Panc1 (cell line): ENCODE measurements around the gene CYP27A1. TPM values are rescaled to one million over a fixed set of nuclear protein-coding genes. Genes with fewer than 3 reads are reported as not detected.

Experiments
- ATAC-seq: fragments of 200-7000 bp; cut with Tn5 transposase; 2 replicates; pipeline ENCODE4 v1.9.1; 2020; ENCODE audit warnings: mild to moderate bottlenecking, moderate library complexity
- BruUV-seq: library from RNA; stranded (reverse); fragments of 400-500 nt; replicated peaks from 2 replicates; lab custom pipeline; 2021; lab: Mats Ljungman, UMichigan
- CTCF ChIA-PET: fragments of 300-600 bp; sonication (Branson Sonifier 250); formaldehyde crosslinking; loops from one replicate; lab custom pipeline; 2022; ENCODE audit warnings: antibody characterized with exemption; lab: Charles Lee
- POLR2A ChIA-PET: fragments of 300-600 bp; sonication (Branson Sonifier 250); formaldehyde crosslinking; loops from one replicate; lab custom pipeline; 2022; ENCODE audit warnings: antibody characterized with exemption; lab: Charles Lee
- DNase-seq: peaks from one replicate; pipeline ENCODE4 v3.0.0-alpha.2; 2010; ENCODE audit warnings: low read depth, low spot score
- H3K27ac ChIP-seq: 2 replicates; pipeline ENCODE4 v1.5.1; 2011; ENCODE audit warnings: mild to moderate bottlenecking, low read length, inconsistent platforms
- H3K27me3 ChIP-seq: fragments of 200-500 bp; sonication (Bioruptor generic); 2 replicates; pipeline ENCODE4 v1.6.0; 2014; ENCODE audit warnings: low read length, inconsistent platforms; ENCODE audit not compliant: control insufficient read depth, insufficient read depth
- H3K36me3 ChIP-seq: fragments of 200-500 bp; sonication (Bioruptor generic); 2 replicates; pipeline ENCODE4 v1.5.1; 2014; ENCODE audit warnings: inconsistent platforms, mild to moderate bottlenecking, low read length, moderate library complexity; ENCODE audit not compliant: control insufficient read depth, insufficient read depth
- H3K4me1 ChIP-seq: 2 replicates; pipeline ENCODE4 v1.5.1; 2011; ENCODE audit warnings: inconsistent platforms, mild to moderate bottlenecking, low read length, moderate library complexity; ENCODE audit not compliant: control insufficient read depth, insufficient read depth
- H3K4me3 ChIP-seq, 2 experiments: 2 replicates each; pipeline ENCODE4 v1.5.1; 2011 to 2012; ENCODE audit warnings: low read depth in 2 of 2, low read length in 2 of 2, mild to moderate bottlenecking in 2 of 2, inconsistent platforms in 1 of 2, moderate library complexity in 1 of 2
- H3K9me3 ChIP-seq: fragments of 200-500 bp; sonication (Bioruptor generic); 2 replicates; pipeline ENCODE4 v1.5.1; 2014; ENCODE audit warnings: low read depth, mild to moderate bottlenecking, inconsistent platforms, low read length, moderate library complexity; ENCODE audit not compliant: control insufficient read depth, insufficient read depth
- CTCF ChIP-seq: fragments of 450-650 bp; IDR thresholded peaks from 2 replicates; pipeline ENCODE4 v1.5.1; 2017; ENCODE audit warnings: mild to moderate bottlenecking
- POLR2AphosphoS5 ChIP-seq: IDR thresholded peaks from 2 replicates; pipeline ENCODE4 v1.6.1; 2012; ENCODE audit warnings: mild to moderate bottlenecking, low read depth, low read length, moderate library complexity
- REST ChIP-seq, 2 experiments: IDR thresholded peaks; 2 replicates each; pipeline ENCODE4 v1.6.1; 2011 to 2012; ENCODE audit warnings: low read depth in 2 of 2, control low read depth in 1 of 2, low read length in 1 of 2, mild to moderate bottlenecking in 1 of 2, moderate library complexity in 1 of 2; ENCODE audit not compliant: insufficient read depth in 1 of 2
- SIN3A ChIP-seq: IDR thresholded peaks from 2 replicates; pipeline ENCODE4 v1.6.1; 2012; ENCODE audit warnings: low read depth, mild to moderate bottlenecking, low read length, moderate library complexity, borderline replicate concordance; ENCODE audit not compliant: insufficient read depth
- TCF7L2 ChIP-seq: IDR thresholded peaks from 2 replicates; pipeline ENCODE4 v1.6.1; 2011; ENCODE audit warnings: mild to moderate bottlenecking, low read depth, low read length, inconsistent platforms
- in situ Hi-C: cut with HindIII; loops from 2 replicates; pipeline ENCODE4 v1.10.0; 2016; ENCODE audit warnings: low sequenced_read_pairs, low pct_unique_long_range_greater_than_20kb
- intact Hi-C: fragments of 100-400 bp; cut with micrococcal nuclease; formaldehyde crosslinking; loops from one replicate; pipeline ENCODE4 v1.10.0; 2022; ENCODE audit not compliant: unreplicated experiment
- total RNA-seq: library from RNA; stranded (reverse); gene quantifications from one replicate; pipeline ENCODE4 v1.2.1, GENCODE V29; 2021; ENCODE audit not compliant: unreplicated experiment

The CYP27A1 gene
- total RNA-seq, 1 experiment from 2014 or later, result 7.7 TPM

GRCh38 chr2:218861645-218862318 is 79.8 kb downstream of the CYP27A1 start:
- TF ChIP-seq SIN3A, result no peak
- no peak for TF ChIP-seq TCF7L2
- no peak for TF ChIP-seq CTCF
- no peak for TF ChIP-seq REST (IDR thresholded peaks at IDR 0.05; ENCODE audit: insufficient read depth in 1 of 2, low read depth in 2 of 2, low read length in 1 of 2)
- no peak for TF ChIP-seq POLR2AphosphoS5
- Histone ChIP-seq H3K4me1 (peaks cover 14% of the 10 kb centered on the region), H3K36me3 (no peaks in the 10 kb centered on the region), H3K27ac (no peak overlapping the region), H3K27me3 (peaks cover 10% of the 10 kb centered on the region), H3K9me3 (no peaks in the 10 kb centered on the region), H3K4me3 (no peak overlapping the region)
- in situ Hi-C loops, result no loop called here
- DNase-seq, result no peak
- POLR2A ChIA-PET, result no interaction called here
- intact Hi-C loops, result no loop called here
- no peak for ATAC-seq
- CTCF ChIA-PET, result no interaction called here
- BruUV-seq, result no TSS peak

GRCh38 chr2:218863021-218863520 is 81.1 kb downstream of the CYP27A1 start:
- DNase-seq (no peak), ATAC-seq (no peak)
- no TSS peak for BruUV-seq
- Histone ChIP-seq H3K27me3 (peaks cover 10% of the 10 kb centered on the region), H3K9me3 (no peaks in the 10 kb centered on the region), H3K36me3 (no peaks in the 10 kb centered on the region), H3K27ac (no peak overlapping the region), H3K4me3 (no peak overlapping the region), H3K4me1 (peaks cover 5% of the 10 kb centered on the region)
- intact Hi-C loops, result no loop called here
- ChIA-PET POLR2A (no interaction called here), CTCF (interaction anchor here (0.6 to 1.2 kb wide), 3 partner anchors 10 to 33 kb away, joined by 3 to 4 read pairs (median 3); no protein-coding TSS in a partner anchor)
- TF ChIP-seq POLR2AphosphoS5, result no peak
- TF ChIP-seq TCF7L2, result no peak
- TF ChIP-seq CTCF, result no peak
- TF ChIP-seq REST (IDR thresholded peaks at IDR 0.05; ENCODE audit: insufficient read depth in 1 of 2, low read depth in 2 of 2, low read length in 1 of 2), result no peak
- TF ChIP-seq SIN3A, result no peak
- in situ Hi-C loops, result no loop called here
